GM06990 (cell line): ENCODE data around the gene RBMY1A1.
"Not testable (repeated sequence)": the region's sequence is repeated elsewhere in the genome, so short reads cannot be mapped to it uniquely, and the experiment has no call there.

Experiments
- DNase-seq: peaks from one replicate; pipeline ENCODE4 v3.0.0-alpha.2; 2011; ENCODE audit not compliant: insufficient read length; ENCODE audit errors: extremely low read depth
- H3K27me3 ChIP-seq: replicated peaks from 2 replicates; pipeline ENCODE4 v1.6.0; 2011; ENCODE audit warnings: low read length; ENCODE audit not compliant: control insufficient read depth, insufficient read depth
- H3K36me3 ChIP-seq: 2 replicates; pipeline ENCODE4 v1.5.1; 2011; ENCODE audit warnings: low read length; ENCODE audit not compliant: control insufficient read depth, insufficient read depth
- H3K4me3 ChIP-seq: replicated peaks from 2 replicates; pipeline ENCODE4 v1.5.1; 2011; ENCODE audit warnings: low read depth, mild to moderate bottlenecking, control low read depth, low read length
- CTCF ChIP-seq: IDR thresholded peaks from 2 replicates; pipeline ENCODE4 v1.5.1; 2011; ENCODE audit warnings: low read length, control low read depth, mild to moderate bottlenecking, inconsistent platforms; ENCODE audit not compliant: insufficient read depth, poor library complexity, severe bottlenecking

The RBMY1A1 gene

GRCh38 chrY:21534579-21534978 lies at the start of gene RBMY1A1:
Gene RBMY1A1 (plus strand): TSS chrY:21534879. CDS start chrY:21536892, 2,013 bp downstream.
- not testable (repeated sequence) for H3K36me3 ChIP-seq, H3K27me3 ChIP-seq, H3K4me3 ChIP-seq, DNase-seq

- not testable (repeated sequence) for DNase-seq
Measured at GRCh38 chrY:21511038-21511437, 23.6 kb upstream of the RBMY1A1 start, which contains the start of gene RBMY1B. Gene RBMY1B (plus strand): TSS chrY:21511338. CDS start chrY:21513351, 2,013 bp downstream.

GRCh38 chrY:21559316-21559984 lies 24.8 kb downstream of the RBMY1A1 start:
- not testable (repeated sequence) for H3K27me3 ChIP-seq, DNase-seq, H3K36me3 ChIP-seq, H3K4me3 ChIP-seq

More at GRCh38 chrY:21511038-21511437, 23.6 kb upstream of the RBMY1A1 start, which contains the start of gene RBMY1B:
- H3K4me3 ChIP-seq, H3K36me3 ChIP-seq, H3K27me3 ChIP-seq: not testable (repeated sequence)

GRCh38 chrY:21585449-21585848 lies 50.8 kb downstream of the RBMY1A1 start:
- H3K4me3 ChIP-seq: no peak overlapping the region
- H3K36me3 ChIP-seq: no peaks in the 10 kb centered on the region
- no peaks in the 10 kb centered on the region for H3K27me3 ChIP-seq
- TF ChIP-seq CTCF: no peak
- DNase-seq: no peak

GRCh38 chrY:21586454-21586853 lies 51.8 kb downstream of the RBMY1A1 start:
- DNase-seq, H3K27me3 ChIP-seq, H3K4me3 ChIP-seq, H3K36me3 ChIP-seq: not testable (repeated sequence)

GRCh38 chrY:21592059-21592458 lies 57.4 kb downstream of the RBMY1A1 start:
- no peak for DNase-seq
- no peak for TF ChIP-seq CTCF
- no peak overlapping the region for H3K4me3 ChIP-seq
- H3K36me3 ChIP-seq: no peaks in the 10 kb centered on the region
- H3K27me3 ChIP-seq: no peaks in the 10 kb centered on the region

- H3K27me3 ChIP-seq, H3K36me3 ChIP-seq, DNase-seq: not testable (repeated sequence)
Measured at GRCh38 chrY:21596287-21596686, 61.6 kb downstream of the RBMY1A1 start.

More at GRCh38 chrY:21596287-21596686, 61.6 kb downstream of the RBMY1A1 start:
- not testable (repeated sequence) for H3K4me3 ChIP-seq
